DOHH2 (cell line): Measurements from ENCODE around the gene CHD9NB.
A peak's percentile ranks its signal among the peaks of the same experiment; 100 is the strongest.

Experiments used
- H3F3A ChIP-seq: fragments of 200-600 bp; sonication (generic), shearing (Covaris generic); 2 replicates; pipeline ENCODE4 v1.6.0; 2016; ENCODE audit warnings: antibody characterized with exemption, mild to moderate bottlenecking; ENCODE audit not compliant: control insufficient read depth, insufficient read depth
- H3K27ac ChIP-seq: fragments of 200-600 bp; sonication (generic); 2 replicates; pipeline ENCODE4 v1.5.1; 2014; ENCODE audit warnings: low read depth, mild to moderate bottlenecking, low read length, moderate library complexity
- H3K27me3 ChIP-seq: fragments of 200-600 bp; sonication (generic); 2 replicates; pipeline ENCODE4 v1.6.1; 2014; ENCODE audit warnings: mild to moderate bottlenecking, low read length, mixed read lengths; ENCODE audit not compliant: control insufficient read depth
- H3K36me3 ChIP-seq: fragments of 200-600 bp; sonication (generic); 2 replicates; pipeline ENCODE4 v1.6.1; 2014; ENCODE audit warnings: mild to moderate bottlenecking, low read length, moderate library complexity, mixed read lengths; ENCODE audit not compliant: control insufficient read depth
- H3K4me1 ChIP-seq: fragments of 200-600 bp; sonication (generic); 2 replicates; pipeline ENCODE4 v1.6.1; 2014; ENCODE audit warnings: mild to moderate bottlenecking, low read length, mixed read lengths; ENCODE audit not compliant: control insufficient read depth
- H3K4me2 ChIP-seq: fragments of 200-600 bp; sonication (generic); 2 replicates; pipeline ENCODE4 v1.6.0; 2014; ENCODE audit warnings: mild to moderate bottlenecking, low read length, moderate library complexity
- H3K4me3 ChIP-seq: fragments of 200-600 bp; sonication (generic); 2 replicates; pipeline ENCODE4 v1.5.1; 2014; ENCODE audit warnings: mild to moderate bottlenecking, low read length, mixed read lengths
- H3K79me2 ChIP-seq: fragments of 200-600 bp; sonication (generic); 2 replicates; pipeline ENCODE4 v1.6.1; 2014; ENCODE audit warnings: mild to moderate bottlenecking, low read length, mixed read lengths; ENCODE audit not compliant: control insufficient read depth
- H3K9me2 ChIP-seq: fragments of 200-600 bp; sonication (generic); replicated peaks from 2 replicates; pipeline ENCODE4 v1.6.1; 2014; ENCODE audit warnings: mild to moderate bottlenecking, low read length, mixed read lengths; ENCODE audit not compliant: control insufficient read depth
- H3K9me3 ChIP-seq: fragments of 200-600 bp; sonication (generic); 2 replicates; pipeline ENCODE4 v1.6.1; 2014; ENCODE audit warnings: antibody characterized with exemption, low read length, mixed read lengths; ENCODE audit not compliant: control insufficient read depth, insufficient read depth
- H4K20me1 ChIP-seq: fragments of 200-600 bp; sonication (generic); 2 replicates; pipeline ENCODE4 v1.6.0; 2014; ENCODE audit warnings: low read depth, mild to moderate bottlenecking, antibody characterized with exemption, low read length, moderate library complexity; ENCODE audit not compliant: control insufficient read depth, insufficient read depth
- EZH2phosphoT487 ChIP-seq: fragments of 200-600 bp; sonication (generic); IDR thresholded peaks from 2 replicates; pipeline ENCODE4 v1.6.1; 2017; ENCODE audit warnings: borderline replicate concordance, mild to moderate bottlenecking, antibody characterized with exemption, low read length, moderate library complexity, mixed read lengths
- TF ChIP-seq, protein P1 (sequence below): fragments of 200-600 bp; sonication (generic); IDR thresholded peaks from one replicate; pipeline ENCODE4 v1.5.1; 2014; ENCODE audit warnings: antibody characterized with exemption, mild to moderate bottlenecking, low read depth, low read length; ENCODE audit not compliant: poor library complexity, severe bottlenecking

CHD9NB gene

DNA sequence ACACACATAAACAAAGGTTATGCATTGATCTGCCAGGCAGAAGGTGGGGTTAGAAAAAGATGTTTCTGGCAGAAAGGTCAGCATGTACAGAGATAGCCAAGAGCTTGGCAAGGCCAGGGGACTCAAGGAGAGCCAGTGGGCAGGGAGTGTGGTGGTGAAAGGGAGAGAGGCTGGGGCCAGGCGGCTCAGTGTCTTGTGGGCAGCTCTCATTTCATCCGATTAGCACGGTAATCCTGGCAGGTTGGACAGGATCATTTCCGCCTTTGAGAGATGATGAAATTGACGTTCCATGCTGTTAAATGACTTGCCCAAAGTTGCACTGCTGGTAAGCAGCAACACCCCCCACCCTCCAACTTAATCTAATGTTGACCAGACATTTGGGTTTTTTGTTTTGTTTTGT is 5.7 kb upstream of the CHD9NB start:
- Histone ChIP-seq H3K4me3 (0 out of 2 replicates have a peak overlapping the region, but pooled peaks have one; percentile 10), H3K36me3 (peaks cover 21% of the 10 kb centered on the region), H3K9me2 (no peaks in the 10 kb centered on the region), H3K9me3 (no peaks in the 10 kb centered on the region), H3K27ac (no peak overlapping the region), H3K79me2 (peaks cover 82% of the 10 kb centered on the region), H3K4me1 (peaks cover 74% of the 10 kb centered on the region), H4K20me1 (no peaks in the 10 kb centered on the region), H3K4me2 (peak overlapping the region; percentile 32), H3F3A (peaks cover 10% of the 10 kb centered on the region), H3K27me3 (no peaks in the 10 kb centered on the region)
- TF ChIP-seq EZH2phosphoT487 = no peak
- TF ChIP-seq, protein P1, sequence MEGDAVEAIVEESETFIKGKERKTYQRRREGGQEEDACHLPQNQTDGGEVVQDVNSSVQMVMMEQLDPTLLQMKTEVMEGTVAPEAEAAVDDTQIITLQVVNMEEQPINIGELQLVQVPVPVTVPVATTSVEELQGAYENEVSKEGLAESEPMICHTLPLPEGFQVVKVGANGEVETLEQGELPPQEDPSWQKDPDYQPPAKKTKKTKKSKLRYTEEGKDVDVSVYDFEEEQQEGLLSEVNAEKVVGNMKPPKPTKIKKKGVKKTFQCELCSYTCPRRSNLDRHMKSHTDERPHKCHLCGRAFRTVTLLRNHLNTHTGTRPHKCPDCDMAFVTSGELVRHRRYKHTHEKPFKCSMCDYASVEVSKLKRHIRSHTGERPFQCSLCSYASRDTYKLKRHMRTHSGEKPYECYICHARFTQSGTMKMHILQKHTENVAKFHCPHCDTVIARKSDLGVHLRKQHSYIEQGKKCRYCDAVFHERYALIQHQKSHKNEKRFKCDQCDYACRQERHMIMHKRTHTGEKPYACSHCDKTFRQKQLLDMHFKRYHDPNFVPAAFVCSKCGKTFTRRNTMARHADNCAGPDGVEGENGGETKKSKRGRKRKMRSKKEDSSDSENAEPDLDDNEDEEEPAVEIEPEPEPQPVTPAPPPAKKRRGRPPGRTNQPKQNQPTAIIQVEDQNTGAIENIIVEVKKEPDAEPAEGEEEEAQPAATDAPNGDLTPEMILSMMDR = no peak

DNA sequence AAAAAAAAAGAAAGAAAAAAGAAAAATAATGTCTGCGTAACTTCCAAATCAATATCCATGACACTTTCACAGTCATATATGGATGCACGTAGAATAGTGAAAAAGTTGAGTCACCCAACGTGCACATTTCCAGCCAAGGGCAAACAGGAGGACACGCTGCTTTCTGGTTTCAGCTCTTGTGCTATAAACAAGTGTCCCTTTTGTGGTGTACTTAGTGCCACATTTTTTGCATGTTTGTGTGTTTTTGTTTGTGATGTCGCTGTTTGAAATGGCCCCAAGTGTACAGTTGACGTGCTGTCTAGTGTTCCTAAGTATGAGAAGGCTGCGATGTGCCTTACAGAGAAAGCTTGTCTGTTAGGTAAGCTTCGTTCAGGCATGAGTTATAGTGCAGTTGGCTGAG is 5.0 kb upstream of the CHD9NB start:
- H3K4me1 ChIP-seq = peaks cover 79% of the 10 kb centered on the region
- peak overlapping the region; percentile 38 for H3K4me2 ChIP-seq
- no peaks in the 10 kb centered on the region for H3K9me2 ChIP-seq
- peaks cover 21% of the 10 kb centered on the region for H3K36me3 ChIP-seq
- no peaks in the 10 kb centered on the region for H4K20me1 ChIP-seq
- no peaks in the 10 kb centered on the region for H3K27me3 ChIP-seq
- peaks cover 78% of the 10 kb centered on the region for H3K79me2 ChIP-seq
- H3K4me3 ChIP-seq = 0 out of 2 replicates have a peak overlapping the region, but pooled peaks have one; percentile 21
- peaks cover 10% of the 10 kb centered on the region for H3F3A ChIP-seq
- no peak overlapping the region for H3K27ac ChIP-seq
- no peak for TF ChIP-seq EZH2phosphoT487
- TF ChIP-seq, protein P1 = no peak
- no peaks in the 10 kb centered on the region for H3K9me3 ChIP-seq

DNA sequence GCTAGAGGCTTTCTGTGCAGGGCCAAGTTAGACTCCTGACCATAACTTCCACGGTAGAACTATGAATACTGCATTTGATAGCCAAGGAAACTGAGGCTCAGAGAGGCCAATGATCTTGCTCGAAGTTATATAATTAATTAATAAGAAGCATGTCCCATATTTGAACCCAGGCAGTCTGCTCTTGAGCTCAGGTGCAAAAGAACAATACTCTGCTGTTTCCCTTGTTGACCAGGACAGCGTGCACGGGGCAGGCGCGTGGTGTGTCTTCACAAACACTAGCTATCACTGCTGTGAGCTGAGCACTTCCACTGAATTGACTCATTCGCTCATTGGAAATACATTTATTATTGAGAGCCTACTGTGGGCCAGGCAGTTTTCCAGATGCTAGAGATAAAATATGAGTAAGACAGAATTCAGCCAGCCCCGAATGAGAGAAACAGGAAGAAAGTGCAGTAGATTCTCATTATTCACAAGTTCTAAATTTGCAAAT is 3.7 kb upstream of the CHD9NB start:
- peak overlapping the region; percentile 99 for H3K4me2 ChIP-seq
- H3K4me1 ChIP-seq = peaks cover 71% of the 10 kb centered on the region
- H4K20me1 ChIP-seq = no peaks in the 10 kb centered on the region
- no peak overlapping the region for H3K27ac ChIP-seq
- no peaks in the 10 kb centered on the region for H3K9me3 ChIP-seq
- H3K36me3 ChIP-seq = peaks cover 20% of the 10 kb centered on the region
- H3F3A ChIP-seq = peaks cover 8% of the 10 kb centered on the region
- H3K27me3 ChIP-seq = no peaks in the 10 kb centered on the region
- H3K4me3 ChIP-seq = peak overlapping the region; percentile 97
- H3K9me2 ChIP-seq = no peaks in the 10 kb centered on the region
- TF ChIP-seq EZH2phosphoT487 = no peak
- TF ChIP-seq, protein P1 = no peak
- H3K79me2 ChIP-seq = peaks cover 66% of the 10 kb centered on the region
